GM19463 (cell line): ENCODE measurements around the gene TSPAN12.
"Not testable (repeated sequence)": the region's sequence is repeated elsewhere in the genome, so short reads cannot be mapped to it uniquely, and the experiment has no call there.

Source experiments
- ATAC-seq: cut with Tn5 transposase; IDR thresholded peaks from one replicate; pipeline ENCODE4 v1.9.1; 2021; ENCODE audit warnings: mild to moderate bottlenecking, moderate library complexity; ENCODE audit not compliant: unreplicated experiment

TSPAN12 gene

DNA sequence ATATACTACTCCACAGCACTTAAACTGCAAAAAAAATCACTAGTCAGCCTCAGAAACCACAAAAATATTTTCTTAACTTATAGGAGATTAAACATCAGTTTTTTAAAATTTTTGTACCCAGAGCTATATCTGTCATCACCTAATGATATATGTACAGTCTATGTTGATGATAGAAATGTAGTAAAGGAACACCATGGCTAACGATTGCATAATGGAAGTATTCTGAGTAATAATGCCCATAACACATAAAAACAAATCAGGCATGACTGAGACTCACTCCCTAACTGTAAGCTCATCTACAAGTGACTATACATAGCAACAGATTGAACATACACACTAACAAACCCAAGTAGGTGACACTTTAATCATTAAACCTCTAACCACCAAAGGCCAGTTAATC, 51.3 kb downstream of the TSPAN12 start:
- peak; percentile 66 for ATAC-seq

DNA sequence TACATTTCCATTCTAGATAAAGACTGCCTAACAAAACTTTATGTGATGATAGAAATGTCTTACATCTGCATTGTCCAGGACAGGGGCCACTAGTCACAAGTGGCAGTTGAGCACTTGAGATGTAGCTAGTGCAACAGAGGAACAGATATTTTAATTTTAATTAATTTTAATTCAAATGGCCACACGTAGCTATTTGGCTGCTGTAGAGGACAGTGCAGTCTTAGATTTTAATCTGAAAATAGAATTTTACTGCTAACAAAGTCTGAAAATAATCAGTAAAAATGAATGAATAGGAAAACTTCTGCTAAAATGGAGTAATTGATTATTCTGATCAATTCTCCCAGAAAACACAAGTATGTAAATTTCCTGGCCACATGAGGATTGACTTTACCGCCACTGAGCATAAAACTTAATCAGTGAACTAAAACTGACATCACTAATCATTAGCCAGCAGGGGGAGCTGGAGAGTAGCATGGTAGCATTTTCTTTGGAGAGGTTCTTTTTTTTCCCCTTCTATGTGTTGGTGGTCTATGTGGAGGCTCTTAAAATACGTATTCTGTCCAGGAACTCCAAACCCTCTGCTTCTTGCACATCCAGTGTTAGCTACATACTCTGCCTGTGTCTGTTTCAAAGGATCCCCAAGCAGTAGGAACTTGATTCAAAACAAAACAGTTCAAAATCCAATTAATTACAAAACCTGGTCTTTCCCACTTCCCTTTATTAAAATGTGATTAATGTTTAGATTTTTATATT, 52.1 kb downstream of the TSPAN12 start:
- peak; percentile 51 for ATAC-seq

DNA sequence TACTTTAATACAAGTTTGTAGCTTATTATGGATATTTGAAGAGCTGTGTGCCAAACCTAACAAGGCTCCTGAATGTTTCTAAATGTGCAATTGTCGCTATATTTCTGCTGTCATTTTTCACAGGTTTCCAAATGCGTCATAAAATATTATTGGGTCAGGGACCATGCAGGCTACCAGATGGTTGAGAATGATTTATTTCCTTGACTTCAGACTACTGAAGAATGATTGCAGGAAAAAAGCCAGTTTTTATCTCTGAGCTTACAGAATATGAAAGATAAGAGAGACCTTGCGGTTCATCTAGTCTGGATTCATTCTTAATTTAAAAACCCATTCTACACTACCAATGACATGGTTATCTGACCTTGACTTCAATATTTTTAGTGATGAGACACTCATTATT, 55.2 kb downstream of the TSPAN12 start:
- ATAC-seq, result no peak

DNA sequence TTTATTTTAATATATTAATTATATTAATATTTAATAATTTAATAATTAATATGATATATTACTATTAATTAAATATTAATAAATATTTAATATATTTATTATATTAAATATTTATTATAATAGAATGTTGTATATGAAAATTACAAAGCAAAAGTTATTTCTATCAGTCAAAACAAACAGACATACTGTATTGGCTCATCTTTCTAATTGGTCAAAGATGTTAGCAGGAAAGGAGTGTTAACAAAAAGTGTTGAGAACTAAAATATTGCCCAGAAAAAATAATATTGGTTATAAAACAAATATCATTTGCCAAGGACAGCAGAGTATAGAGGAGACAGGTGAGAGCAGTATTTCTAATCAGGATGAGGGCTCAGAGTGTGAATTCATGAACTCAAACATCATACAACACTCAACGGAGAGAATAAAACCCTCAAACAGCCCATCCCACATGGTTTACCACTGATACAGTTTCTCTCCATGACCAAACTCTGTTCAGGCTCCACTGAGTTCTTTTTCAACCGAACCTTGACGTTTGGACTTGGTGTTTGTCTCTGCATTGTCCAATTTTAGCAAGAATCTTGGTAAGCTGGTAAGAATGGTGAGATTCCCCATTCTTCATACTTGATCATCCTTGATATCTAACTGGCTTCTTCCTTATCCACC, 58.0 kb downstream of the TSPAN12 start:
- no peak for ATAC-seq

DNA sequence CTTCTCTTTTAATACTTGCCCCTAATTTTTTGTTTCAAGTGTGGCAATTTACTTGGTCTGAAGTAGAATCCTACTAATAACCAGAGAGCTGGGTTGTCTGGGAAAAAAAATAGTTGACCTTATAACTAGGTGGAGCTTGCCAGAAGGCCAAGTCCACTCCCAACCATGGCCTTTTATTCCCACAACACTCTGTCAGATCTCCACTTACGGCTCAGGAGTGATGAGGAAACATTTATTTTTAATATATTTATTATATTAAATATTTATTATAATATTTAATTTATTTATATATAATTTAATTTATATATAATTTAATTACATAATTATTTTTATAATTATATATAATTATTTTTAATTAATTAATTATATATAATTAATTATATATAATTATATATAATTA, 58.8 kb downstream of the TSPAN12 start:
- no peak for ATAC-seq

- no peak for ATAC-seq
Observed at GRCh38 chr7:120797026-120797645, 60.8 kb downstream of the TSPAN12 start.

DNA sequence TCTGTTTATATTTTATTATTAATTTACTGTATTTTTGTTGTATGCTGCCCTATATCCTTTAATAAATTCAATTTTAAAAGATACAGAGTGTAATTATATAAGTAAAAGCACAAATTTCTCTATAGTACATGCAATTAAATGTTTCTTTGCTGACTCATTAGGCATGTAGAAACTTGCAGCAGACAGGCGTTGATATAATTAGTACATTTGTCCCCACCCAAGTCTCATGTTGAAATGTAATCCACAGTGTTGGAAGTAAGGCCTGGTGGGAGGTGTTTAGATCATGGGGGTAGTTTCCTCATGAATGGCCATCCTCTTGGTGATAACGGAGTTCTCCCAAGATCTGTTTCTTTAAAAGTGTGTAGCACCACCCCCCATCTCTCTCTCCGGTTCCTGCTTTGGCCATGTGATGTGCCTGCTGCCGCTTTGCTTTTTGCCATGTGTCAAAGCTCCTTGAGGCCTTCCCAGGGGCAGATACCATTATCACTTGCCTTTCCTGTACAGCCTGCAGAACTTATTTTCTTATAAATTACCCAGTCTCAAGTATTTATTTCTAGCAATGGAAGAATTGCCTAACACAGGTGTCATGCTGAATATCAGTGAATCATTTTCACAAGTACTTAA, 63.7 kb downstream of the TSPAN12 start:
- ATAC-seq, result no peak

GRCh38 chr7:120793213-120793936, 64.6 kb downstream of the TSPAN12 start:
- ATAC-seq, result no peak

- no peak for ATAC-seq
Observed at GRCh38 chr7:120792861-120793130, 65.1 kb downstream of the TSPAN12 start.

DNA sequence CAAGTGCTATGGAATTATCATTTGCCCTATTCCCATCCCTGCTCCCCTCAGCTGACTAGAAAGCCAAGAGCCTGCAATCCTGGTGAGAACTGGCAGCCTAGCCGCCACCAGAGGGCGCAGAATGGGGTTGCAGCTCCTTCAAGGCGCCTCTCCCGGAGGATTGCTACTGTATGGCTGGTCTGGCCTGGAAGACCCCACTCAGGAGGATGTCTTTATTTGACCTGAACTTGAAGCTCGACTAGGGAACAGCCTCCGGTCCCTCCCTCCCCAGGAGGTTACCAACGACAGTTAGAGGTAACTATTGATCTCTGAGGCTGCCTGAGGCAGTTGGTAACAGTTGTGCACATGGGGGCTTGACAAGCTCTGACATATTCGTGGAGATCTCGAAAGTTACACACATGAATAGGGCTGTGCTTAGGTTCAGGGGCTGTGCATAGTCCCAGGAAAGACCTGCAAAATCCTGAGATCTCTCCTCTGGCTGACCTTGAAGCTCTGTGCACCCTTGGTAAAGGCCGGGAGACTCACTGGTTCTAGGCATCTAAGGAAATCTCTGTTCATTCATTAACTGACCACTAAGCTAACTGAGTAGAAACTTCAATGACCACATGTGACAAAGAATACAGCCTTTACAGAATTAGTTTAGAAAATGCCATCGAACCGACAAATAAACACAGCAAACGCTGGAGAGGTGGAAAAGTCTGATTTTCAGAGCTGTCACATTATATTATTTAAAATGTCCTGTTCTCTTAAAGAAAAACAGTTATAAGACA, 65.7 kb downstream of the TSPAN12 start:
- peak; percentile 94 for ATAC-seq

DNA sequence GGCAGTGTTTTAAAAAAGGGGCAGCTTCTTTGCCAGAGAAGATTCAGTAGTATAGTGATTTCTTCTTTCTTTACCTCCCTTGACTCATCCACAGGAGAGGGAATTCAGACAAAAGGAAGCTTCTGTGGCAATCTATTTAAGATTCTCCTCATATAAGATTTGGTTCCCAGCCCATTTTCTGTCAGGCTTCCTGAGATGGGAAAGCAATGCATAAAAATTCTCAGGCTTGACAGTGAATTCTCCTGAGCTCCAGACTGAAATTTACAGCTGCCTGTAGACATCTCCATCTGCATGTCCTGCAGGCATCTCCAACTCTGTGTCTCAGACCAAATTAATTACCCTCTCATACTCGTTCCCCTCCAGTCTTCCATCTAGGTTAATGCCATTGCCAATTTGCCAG, 72.8 kb downstream of the TSPAN12 start:
- ATAC-seq, result no peak

DNA sequence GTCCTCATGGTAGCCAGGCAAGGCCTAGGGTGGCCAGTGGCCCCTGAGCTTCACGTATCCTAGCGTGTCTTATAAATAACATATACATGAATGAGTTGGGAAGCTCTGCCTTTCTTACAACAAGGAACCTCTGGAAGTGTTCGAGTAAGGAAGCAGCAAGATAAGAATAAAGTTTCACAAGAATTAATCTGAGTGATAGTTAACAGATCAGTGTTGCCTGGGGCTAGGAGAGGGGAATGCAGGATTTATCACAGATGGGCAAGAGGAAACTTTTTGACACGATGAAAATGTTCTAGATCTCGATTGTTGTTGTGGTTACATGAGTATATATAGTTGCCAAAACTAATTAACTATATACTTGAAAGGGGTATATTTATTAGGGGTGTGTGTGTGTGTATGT, 74.2 kb downstream of the TSPAN12 start:
- no peak for ATAC-seq

- no peak for ATAC-seq
Observed at GRCh38 chr7:120783273-120783672, 74.7 kb downstream of the TSPAN12 start.

- not testable (repeated sequence) for ATAC-seq
Observed at GRCh38 chr7:120781924-120782323, 76.0 kb downstream of the TSPAN12 start.

- no peak for ATAC-seq
Observed at GRCh38 chr7:120780938-120781337, 77.0 kb downstream of the TSPAN12 start.

DNA sequence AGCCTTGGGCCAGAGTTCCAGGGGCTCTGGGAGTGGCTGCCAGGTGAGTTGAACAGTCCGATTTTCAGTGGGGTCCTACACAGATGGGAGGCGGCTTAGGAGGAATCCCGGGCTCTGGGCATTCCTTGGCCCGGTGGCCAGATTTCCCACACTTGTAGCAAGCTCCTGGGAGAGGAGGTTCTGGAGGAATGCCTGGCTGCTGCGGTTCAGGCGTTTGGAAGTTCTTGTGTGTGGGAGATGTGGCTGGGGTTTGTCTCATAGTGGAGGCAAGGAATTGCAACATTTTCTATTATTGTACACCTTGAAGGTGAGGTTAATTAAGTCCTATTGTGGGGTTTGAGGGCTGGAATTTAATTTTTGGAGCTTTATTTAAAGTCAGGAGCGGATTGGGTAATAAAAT, 77.5 kb downstream of the TSPAN12 start:
- ATAC-seq, result not testable (repeated sequence)

- not testable (repeated sequence) for ATAC-seq
Observed at GRCh38 chr7:120779078-120779477, 78.9 kb downstream of the TSPAN12 start.

DNA sequence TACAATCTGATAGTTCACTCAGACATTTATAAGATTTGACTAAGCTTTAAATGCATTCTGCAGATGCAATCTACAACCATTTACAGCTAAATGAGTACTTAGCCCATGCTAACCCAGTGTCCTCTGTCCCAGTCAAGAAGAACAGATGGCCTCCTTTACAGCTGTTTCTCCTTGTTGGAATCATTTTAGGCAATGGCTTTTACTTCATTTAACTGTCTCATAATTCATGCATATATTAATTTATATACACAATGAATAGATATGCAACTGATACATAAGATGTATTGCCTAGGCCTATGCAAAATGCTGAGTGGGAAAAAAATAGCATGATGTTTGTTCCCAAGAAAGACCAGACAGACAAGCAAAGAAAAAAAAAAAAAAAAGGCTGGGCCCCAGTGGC, 82.2 kb downstream of the TSPAN12 start:
- ATAC-seq, result no peak

GRCh38 chr7:120774481-120774880, 83.5 kb downstream of the TSPAN12 start:
- ATAC-seq, result no peak

DNA sequence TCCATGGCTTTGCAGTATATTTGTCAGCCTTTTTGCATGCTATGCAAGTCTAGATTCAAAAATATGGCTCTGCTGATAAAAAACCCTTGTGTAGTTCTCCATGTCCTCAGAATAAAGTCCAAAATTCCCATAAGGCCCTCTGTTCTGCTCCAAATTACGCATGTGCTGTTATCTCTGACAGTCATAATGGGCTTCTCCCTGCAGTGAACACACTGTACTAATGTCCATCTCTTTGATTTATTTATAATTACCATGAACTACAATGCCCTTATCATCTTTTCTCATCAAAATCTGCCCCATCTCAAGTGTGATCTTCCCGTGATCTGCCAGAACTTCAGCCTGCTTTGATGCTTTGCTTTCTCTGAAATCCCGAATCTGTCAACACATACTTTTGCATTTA, 87.7 kb downstream of the TSPAN12 start:
- no peak for ATAC-seq

DNA sequence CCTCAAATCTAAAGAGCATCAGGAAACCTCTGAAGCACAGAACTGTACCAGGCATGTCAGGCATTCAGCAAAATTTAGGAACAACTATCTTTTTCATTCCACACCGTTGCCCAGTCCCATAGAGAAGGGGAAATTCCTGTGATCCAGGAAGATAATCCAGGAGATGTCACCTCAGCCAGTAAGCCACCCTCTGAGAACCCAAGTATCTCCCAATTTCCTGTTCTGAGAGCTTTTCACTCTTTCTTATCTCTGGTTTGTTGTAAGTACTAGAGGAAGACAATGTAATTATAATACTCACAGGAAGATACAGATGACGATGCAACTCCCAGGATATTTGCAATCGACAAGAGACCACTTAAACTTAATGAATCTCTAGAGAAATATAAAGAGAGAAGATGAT, 97.1 kb downstream of the TSPAN12 start:
- no peak for ATAC-seq
